H1 (cell line): ENCODE measurements around the gene ASAP2. TPM values are rescaled to one million over a fixed set of nuclear protein-coding genes. Genes with fewer than 3 reads are reported as not detected.

ENCODE experiments used
- CTCF ChIA-PET: fragments of 300-600 bp; sonication (Branson Sonifier 250); formaldehyde crosslinking; loops from one replicate; lab custom pipeline; 2021; ENCODE audit not compliant: partially characterized antibody; lab: Charles Lee
- POLR2A ChIA-PET: fragments of 300-600 bp; sonication (Branson Sonifier 250); formaldehyde crosslinking; loops from one replicate; lab custom pipeline; 2021; ENCODE audit warnings: inconsistent platforms; ENCODE audit not compliant: partially characterized antibody; lab: Charles Lee
- DNase-seq, 2 experiments: peaks; one replicate each; pipeline versions ENCODE4 v3.0.0 to v3.0.0-alpha.2; 2010 to 2022; ENCODE audit warnings: low spot score in 2 of 2, low read depth in 1 of 2, mixed read lengths in 1 of 2
- FAIRE-seq: peaks from 2 replicates; lab custom pipeline; 2011; peaks lifted over from hg19 to GRCh38; lab: Jason Lieb, UNC
- H2AFZ ChIP-seq: 2 replicates; pipeline ENCODE4 v1.8.1; 2012; ENCODE audit warnings: low read length, inconsistent platforms
- H2AK5ac ChIP-seq: 2 replicates; pipeline ENCODE4 v1.6.1; 2013; ENCODE audit warnings: low read depth, low read length
- H2BK120ac ChIP-seq: replicated peaks from 2 replicates; pipeline ENCODE3; 2013; ENCODE audit warnings: low read depth, low read length, inconsistent platforms
- H2BK12ac ChIP-seq: 2 replicates; pipeline ENCODE4 v1.6.1; 2013; ENCODE audit warnings: low read depth, low read length
- H2BK15ac ChIP-seq: 2 replicates; pipeline ENCODE4 v1.6.1; 2013; ENCODE audit warnings: low read length
- H2BK20ac ChIP-seq: 2 replicates; pipeline ENCODE4 v1.6.1; 2013; ENCODE audit warnings: low read length
- H2BK5ac ChIP-seq: 2 replicates; pipeline ENCODE4 v1.6.1; 2013; ENCODE audit warnings: low read depth, low read length
- H3K14ac ChIP-seq: 2 replicates; pipeline ENCODE4 v1.6.1; 2013; ENCODE audit warnings: inconsistent platforms; ENCODE audit not compliant: insufficient read length
- H3K18ac ChIP-seq: 2 replicates; pipeline ENCODE4 v1.6.1; 2013; ENCODE audit warnings: low read length; ENCODE audit errors: extremely low read depth
- H3K23ac ChIP-seq: 2 replicates; pipeline ENCODE4 v1.6.1; 2013; ENCODE audit warnings: inconsistent platforms; ENCODE audit not compliant: insufficient read length
- H3K23me2 ChIP-seq: 2 replicates; pipeline ENCODE4 v1.6.1; 2013; ENCODE audit warnings: low read depth, low read length
- H3K27ac ChIP-seq: 2 replicates; pipeline ENCODE4 v1.6.1; 2011; ENCODE audit warnings: low read depth, low read length, inconsistent platforms
- H3K27me3 ChIP-seq, 4 experiments: replicated peaks in 1 of 4; 1 replicate in 1 of 4; 2 replicates in 3 of 4; pipeline versions ENCODE4 v1.6.1 to v1.8.1; 2011 to 2013; ENCODE audit warnings: low read length in 3 of 4, mild to moderate bottlenecking in 3 of 4, inconsistent platforms in 2 of 4, mixed read lengths in 2 of 4, moderate library complexity in 1 of 4; ENCODE audit not compliant: control insufficient read depth in 3 of 4, insufficient read depth in 3 of 4; ENCODE audit errors: extremely low read depth in 1 of 4
- H3K36me3 ChIP-seq, 4 experiments: 2 replicates each; pipeline versions ENCODE4 v1.6.1 to v1.8.1; 2011 to 2013; ENCODE audit warnings: mild to moderate bottlenecking in 4 of 4, low read length in 3 of 4, moderate library complexity in 2 of 4, control low read depth in 1 of 4, inconsistent platforms in 1 of 4; ENCODE audit not compliant: insufficient read depth in 4 of 4, control insufficient read depth in 2 of 4
- H3K4ac ChIP-seq: replicated peaks from 2 replicates; pipeline ENCODE3; 2013; ENCODE audit warnings: low read length, low read depth, mixed read lengths, inconsistent platforms; ENCODE audit not compliant: insufficient read length
- H3K4me1 ChIP-seq, 4 experiments: replicated peaks in 1 of 4; 1 replicate in 1 of 4; 2 replicates in 3 of 4; pipeline versions ENCODE4 v1.6.1 to v1.8.1; 2011 to 2013; ENCODE audit warnings: low read length in 3 of 4, inconsistent platforms in 2 of 4, mixed read lengths in 1 of 4; ENCODE audit not compliant: insufficient read depth in 4 of 4, control insufficient read depth in 3 of 4
- H3K4me2 ChIP-seq, 2 experiments: 2 replicates each; pipeline versions ENCODE4 v1.6.1 to v1.8.1; 2011 to 2013; ENCODE audit warnings: low read depth in 2 of 2, low read length in 2 of 2, control low read depth in 1 of 2, inconsistent platforms in 1 of 2, mild to moderate bottlenecking in 1 of 2; ENCODE audit not compliant: insufficient read depth in 1 of 2
- H3K4me3 ChIP-seq, 4 experiments: fragments of 200-600, 300-600 bp in 1 of 4; sonication (generic), shearing (Covaris generic), sonication (Bioruptor Twin) in 1 of 4; 2 replicates each; pipeline versions ENCODE4 v1.5.1 to v1.8.1; 2011 to 2016; ENCODE audit warnings: low read length in 4 of 4, low read depth in 3 of 4, control low read depth in 2 of 4, inconsistent platforms in 2 of 4, mild to moderate bottlenecking in 2 of 4, mixed read lengths in 1 of 4, moderate library complexity in 1 of 4; ENCODE audit not compliant: insufficient read depth in 2 of 4; ENCODE audit errors: extremely low read depth in 1 of 4
- H3K56ac ChIP-seq: replicated peaks from 2 replicates; pipeline ENCODE3; 2013; ENCODE audit warnings: low read depth, mild to moderate bottlenecking, mixed read lengths, low read length, inconsistent platforms; ENCODE audit not compliant: insufficient read length
- H3K79me1 ChIP-seq: 2 replicates; pipeline ENCODE4 v1.6.1; 2013; ENCODE audit warnings: low read depth, low read length, control low read depth
- H3K79me2 ChIP-seq, 2 experiments: 2 replicates each; pipeline versions ENCODE4 v1.6.1 to v1.8.1; 2012 to 2013; ENCODE audit warnings: low read length in 2 of 2, mild to moderate bottlenecking in 2 of 2, inconsistent platforms in 1 of 2; ENCODE audit not compliant: insufficient read depth in 2 of 2, control insufficient read depth in 1 of 2
- H3K9ac ChIP-seq, 4 experiments: replicated peaks in 1 of 4; 1 replicate in 1 of 4; 2 replicates in 3 of 4; pipeline versions ENCODE4 v1.6.1 to v1.8.1; 2011 to 2013; ENCODE audit warnings: low read depth in 3 of 4, low read length in 3 of 4, control low read depth in 2 of 4, mild to moderate bottlenecking in 2 of 4, moderate library complexity in 2 of 4, inconsistent platforms in 1 of 4; ENCODE audit errors: extremely low read depth in 1 of 4
- H3K9me3 ChIP-seq, 2 experiments: 2 replicates each; pipeline versions ENCODE4 v1.6.1 to v1.8.1; 2012 to 2013; ENCODE audit warnings: mild to moderate bottlenecking in 2 of 2, moderate library complexity in 2 of 2, control low read depth in 1 of 2, inconsistent platforms in 1 of 2, low read depth in 1 of 2, low read length in 1 of 2, mixed read lengths in 1 of 2; ENCODE audit not compliant: insufficient read depth in 2 of 2
- H4K20me1 ChIP-seq, 2 experiments: replicated peaks in 1 of 2; 2 replicates each; pipeline versions ENCODE3 to v1.8.1; 2011 to 2013; ENCODE audit warnings: inconsistent platforms in 2 of 2, low read length in 2 of 2, mild to moderate bottlenecking in 1 of 2; ENCODE audit not compliant: insufficient read depth in 2 of 2, control insufficient read depth in 1 of 2
- H4K5ac ChIP-seq: 2 replicates; pipeline ENCODE4 v1.6.1; 2013; ENCODE audit warnings: low read length, low read depth, mixed read lengths, inconsistent platforms; ENCODE audit not compliant: insufficient read length
- H4K8ac ChIP-seq: 2 replicates; pipeline ENCODE4 v1.8.0; 2013; ENCODE audit warnings: mild to moderate bottlenecking, moderate library complexity, low read length, inconsistent platforms; ENCODE audit not compliant: insufficient read depth; ENCODE audit errors: extremely low read depth
- H4K91ac ChIP-seq: replicated peaks from 2 replicates; pipeline ENCODE3; 2013; ENCODE audit warnings: low read length, mixed read lengths, inconsistent platforms; ENCODE audit not compliant: insufficient read length
- BCL11A ChIP-seq, 2 experiments: IDR thresholded peaks; one replicate each; pipeline ENCODE4 v1.6.1; 2011; ENCODE audit warnings: low read depth in 2 of 2, low read length in 2 of 2, mild to moderate bottlenecking in 2 of 2
- CEBPB ChIP-seq: IDR thresholded peaks from 2 replicates; pipeline ENCODE4 v1.6.1; 2012; ENCODE audit warnings: low read depth, low read length
- CHD1 ChIP-seq: IDR thresholded peaks from 2 replicates; pipeline ENCODE4 v1.6.1; 2012; ENCODE audit warnings: low read depth, low read length, improper control_type of control experiment
- EGR1 ChIP-seq: IDR thresholded peaks from 2 replicates; pipeline ENCODE4 v1.6.1; 2011; ENCODE audit warnings: low read depth, low read length, borderline replicate concordance
- KDM1A ChIP-seq: fragments of 200-600, 300-600 bp; sonication (generic); IDR thresholded peaks from 2 replicates; pipeline ENCODE4 v1.7.1; 2016; ENCODE audit warnings: mild to moderate bottlenecking, low read length, borderline replicate concordance
- KDM5A ChIP-seq: fragments of 200-600 bp; IDR thresholded peaks from 2 replicates; pipeline ENCODE4 v1.7.1; 2012; ENCODE audit warnings: mild to moderate bottlenecking, low read length, inconsistent platforms, mixed read lengths
- RXRA ChIP-seq: IDR thresholded peaks from 2 replicates; pipeline ENCODE4 v1.6.1; 2011; ENCODE audit warnings: low read depth, mild to moderate bottlenecking, low read length, moderate library complexity; ENCODE audit not compliant: insufficient read depth
- TCF12 ChIP-seq: IDR thresholded peaks from 2 replicates; pipeline ENCODE4 v1.6.1; 2011; ENCODE audit warnings: low read depth, mild to moderate bottlenecking, low read length
- WGBS, 2 experiments: shearing (Covaris generic) in 1 of 2; methylation state at CpG; one replicate each; pipeline versions ENCODE4 v1.1.6 to v1.1.7; 2013 to 2015; ENCODE audit warnings: low lambda C conversion rate in 2 of 2, mixed read lengths in 2 of 2, inconsistent platforms in 1 of 2, low coverage in 1 of 2, missing lambda C conversion rate in 1 of 2; ENCODE audit not compliant: insufficient replicate concordance in 2 of 2, insufficient coverage in 1 of 2, insufficient read length in 1 of 2; ENCODE audit errors: extremely low coverage in 1 of 2, missing lambda C conversion rate in 1 of 2; 5-methylcytosine and 5-hydroxymethylcytosine counted together
- polyA plus RNA-seq, 7 experiments: library from polyadenylated mRNA; depleted of rRNA in 3 of 7; stranded (reverse) in 5 of 7; unstranded in 2 of 7; fragments of >200 nt in 5 of 7; fragments of 200-250 nt in 2 of 7; gene quantifications; 1 replicate in 5 of 7; 2 replicates in 1 of 7; 4 replicates in 1 of 7; pipeline versions ENCODE4 v1.2.1 to v1.2.3, GENCODE V29; 2011 to 2013; ENCODE audit warnings: missing spikeins in 2 of 7, mixed read lengths in 2 of 7
- total RNA-seq: library from RNA; stranded (reverse); fragmentation: NEBNext Ultra II Directional; extraction: Animal tissue kit (Norgen Biotek cat#: 25700); gene quantifications from 2 replicates; pipeline ENCODE4 v1.2.1, GENCODE V29; 2021
- TF ChIP-seq, protein P1 (sequence below): IDR thresholded peaks from 2 replicates; pipeline ENCODE4 v1.6.1; 2012; ENCODE audit warnings: inconsistent platforms

Gene ASAP2
- total and polyA plus RNA-seq, 2 of the 8 experiments (the other 6 are each of a cell fraction or from before 2014, with no cell fraction given) = 10.2 to 18.7 TPM

DNA sequence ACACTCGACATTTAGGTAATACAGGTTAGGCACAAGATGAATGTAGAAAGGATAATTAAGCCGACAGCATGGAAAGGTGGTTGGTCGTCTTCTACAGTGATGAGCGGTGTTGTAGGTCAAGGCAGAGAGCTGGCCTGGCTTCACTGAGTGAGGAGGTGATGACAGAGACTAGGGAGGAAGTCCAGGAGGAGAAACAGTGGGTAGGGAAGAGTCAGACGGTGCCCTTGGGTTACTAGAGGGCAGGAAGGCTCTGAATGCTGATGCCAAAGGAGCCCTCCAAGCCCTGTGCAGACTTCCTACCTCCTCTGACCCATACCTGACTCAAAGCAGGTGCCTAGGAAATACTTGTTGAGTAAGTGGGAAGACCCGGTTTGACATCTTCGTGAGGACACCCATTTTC, 116.0 kb downstream of the ASAP2 start:
- Histone ChIP-seq H3K4me1 (no peaks in the 10 kb centered on the region; a peak in 1 of 7 replicates), H3K14ac (no peak overlapping the region), H3K4me3 (no peak overlapping the region), H3K79me1 (peaks cover 2% of the 10 kb centered on the region; the same call in 1 of the 2 replicates), H3K4me2 (no peak overlapping the region), H3K9me3 (no peaks in the 10 kb centered on the region), H4K91ac (no peak overlapping the region), H2AFZ (no peak overlapping the region), H2BK5ac (no peak overlapping the region), H3K36me3 (no peaks in the 10 kb centered on the region; a peak in 1 of 8 replicates), H3K79me2 (no peaks in the 10 kb centered on the region; a peak in 1 of 4 replicates), H3K27me3 (no peaks in the 10 kb centered on the region), H3K9ac (no peak overlapping the region; a peak in 1 of 7 replicates), H2BK12ac (no peak overlapping the region), H2BK120ac (no peak overlapping the region), H4K20me1 (peaks cover 0 to 2% of the 10 kb centered on the region in 2 experiments), H3K23me2 (peaks cover 3% of the 10 kb centered on the region; the same call in 1 of the 2 replicates), H3K56ac (no peak overlapping the region), H4K8ac (no peak overlapping the region), H2AK5ac (no peak overlapping the region), H4K5ac (no peak overlapping the region), H3K23ac (no peak overlapping the region), H3K4ac (no peak overlapping the region)
- no peak for FAIRE-seq
- WGBS, 2 experiments = 88% methylated on average over 7 of the region's 7 CpGs; no CpG with 5 or more reads in 1 of the 2 experiments
- ChIA-PET CTCF (no interaction called here), POLR2A (no interaction called here)
- TF ChIP-seq RXRA (no peak), CEBPB (no peak), EGR1 (no peak), KDM1A (no peak), CHD1 (no peak), BCL11A (IDR thresholded peaks at IDR 0.05; ENCODE audit: low read depth in 2 of 2, low read length in 2 of 2) (no peak), TCF12 (no peak), KDM5A (no peak)
- TF ChIP-seq, protein P1, sequence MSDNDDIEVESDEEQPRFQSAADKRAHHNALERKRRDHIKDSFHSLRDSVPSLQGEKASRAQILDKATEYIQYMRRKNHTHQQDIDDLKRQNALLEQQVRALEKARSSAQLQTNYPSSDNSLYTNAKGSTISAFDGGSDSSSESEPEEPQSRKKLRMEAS = no peak
- TF ChIP-seq, all 59 proteins: peak for 0
- H3K27ac ChIP-seq = no peak overlapping the region
- no peak for DNase-seq
- H2BK15ac ChIP-seq = no peak overlapping the region
- no peak overlapping the region for H2BK20ac ChIP-seq
- no peak overlapping the region for H3K18ac ChIP-seq
